GM13976 (cell line): ENCODE results near the gene UACA.

Experiments
- DNase-seq: peaks from one replicate; pipeline ENCODE4 v3.0.0; 2012; ENCODE audit warnings: low spot score
- CTCF ChIP-seq: IDR thresholded peaks from 2 replicates; pipeline ENCODE4 v1.5.1; 2012; ENCODE audit warnings: borderline replicate concordance, mild to moderate bottlenecking; ENCODE audit not compliant: insufficient read depth; ENCODE audit errors: extremely low read depth, missing control alignments, control extremely low read depth
- in situ Hi-C: fragments of 300-500 bp; cut with MboI; formaldehyde crosslinking; loops from one replicate; pipeline ENCODE4 v1.12.0; 2022; ENCODE audit warnings: low sequenced_read_pairs, mixed read lengths, inconsistent platforms; ENCODE audit not compliant: unreplicated experiment

Gene UACA

GRCh38 chr15:70698426-70698825, 64.9 kb downstream of the UACA start:
- in situ Hi-C loops: no loop called here

GRCh38 chr15:70690491-70691276, 72.7 kb downstream of the UACA start:
- no peak for DNase-seq
- TF ChIP-seq CTCF: no peak
- in situ Hi-C loops: no loop called here

More at GRCh38 chr15:70698426-70698825, 64.9 kb downstream of the UACA start:
- no peak for DNase-seq
- no peak for TF ChIP-seq CTCF

- DNase-seq: no peak
- in situ Hi-C loops: no loop called here
- no peak for TF ChIP-seq CTCF
These were observed 73.3 kb downstream of the UACA start for GRCh38 chr15:70690021-70690420.

- no peak for DNase-seq
- in situ Hi-C loops: no loop called here
These were observed 75.9 kb downstream of the UACA start for GRCh38 chr15:70687482-70687881.

GRCh38 chr15:70680817-70681216, 82.5 kb downstream of the UACA start:
- in situ Hi-C loops: no loop called here
- no peak for TF ChIP-seq CTCF
- DNase-seq: no peak

More at GRCh38 chr15:70687482-70687881, 75.9 kb downstream of the UACA start:
- no peak for TF ChIP-seq CTCF

GRCh38 chr15:70679919-70680231, 83.5 kb downstream of the UACA start:
- DNase-seq: no peak
- TF ChIP-seq CTCF: no peak
- in situ Hi-C loops: no loop called here
